Tibial nerve (tissue), 4 donors: ENCODE data around the gene SDSL. TPM values are rescaled to one million over a fixed set of nuclear protein-coding genes. Genes with fewer than 3 reads are reported as not detected.

Experiments
- DNase-seq, 2 donors: peaks; one replicate each; pipeline ENCODE4 v3.0.0-alpha.2; 2019; ENCODE audit warnings: low spot score in 2 of 2
- H3K27ac ChIP-seq, 4 donors: fragments of 200-600 bp; sonication (generic) in 3 of 4; one replicate each; pipeline ENCODE4 v1.5.1; 2017 to 2019; ENCODE audit warnings: mild to moderate bottlenecking in 1 of 4
- H3K27me3 ChIP-seq, 2 donors: fragments of 200-600 bp; sonication (generic) in 1 of 2; one replicate each; pipeline versions ENCODE4 v1.5.1 to v1.6.0; 2017 to 2019
- H3K36me3 ChIP-seq, 3 donors: fragments of 200-600 bp; sonication (generic); one replicate each; pipeline ENCODE4 v1.5.1; 2018 to 2019
- H3K4me1 ChIP-seq, 4 donors: fragments of 200-600 bp; sonication (generic) in 3 of 4; one replicate each; pipeline ENCODE4 v1.5.1; 2017 to 2019
- H3K4me3 ChIP-seq, 4 donors: fragments of 200-600 bp; sonication (generic) in 3 of 4; one replicate each; pipeline ENCODE4 v1.5.1; 2017 to 2019; ENCODE audit warnings: mild to moderate bottlenecking in 1 of 4, moderate library complexity in 1 of 4
- H3K9me3 ChIP-seq, 4 donors: fragments of 200-600 bp; sonication (generic) in 3 of 4; one replicate each; pipeline ENCODE4 v1.5.1; 2017 to 2019
- CTCF ChIP-seq, 5 experiments: fragments of 200-600 bp in 3 of 5; fragments of 450-650 bp in 2 of 5; sonication (generic) in 3 of 5; IDR thresholded peaks; one replicate each; pipeline ENCODE4 v1.5.1; 2016 to 2019; ENCODE audit warnings: antibody characterized with exemption in 5 of 5, mild to moderate bottlenecking in 3 of 5, moderate library complexity in 2 of 5
- EP300 ChIP-seq, 2 donors: sonication (generic); formaldehyde crosslinking; IDR thresholded peaks; one replicate each; pipeline ENCODE4 v1.6.1; 2017; ENCODE audit warnings: antibody characterized with exemption in 2 of 2, mild to moderate bottlenecking in 1 of 2
- POLR2A ChIP-seq, 2 donors: fragments of 450-650 bp; IDR thresholded peaks; one replicate each; pipeline ENCODE4 v1.6.1; 2017; ENCODE audit warnings: antibody characterized with exemption in 2 of 2, mild to moderate bottlenecking in 2 of 2, moderate library complexity in 2 of 2
- WGBS, 2 donors: methylation state at CpG; one replicate each; pipeline ENCODE4 v1.1.5; 2018; 5-methylcytosine and 5-hydroxymethylcytosine counted together
- total RNA-seq, 4 donors: library from RNA; depleted of rRNA; stranded (reverse); fragments of >200 nt; gene quantifications; one replicate each; pipeline ENCODE4 v1.1.0, GENCODE V29; 2016

SDSL gene
- total RNA-seq, 4 donors from 2014 or later = 1.9 to 3.0 (median 2.3) TPM

GRCh38 chr12:113475451-113476175, 53.4 kb downstream of the SDSL start:
- DNase-seq = no peak
- H3K27ac ChIP-seq = no peak overlapping the region
- WGBS, 2 donors = 1 to 2% methylated on average over 42 to 50 of the region's 50 CpGs
- peaks cover 0 to 44% (median 0%) of the 10 kb centered on the region in 4 donors for H3K4me1 ChIP-seq
- no peaks in the 10 kb centered on the region for H3K36me3 ChIP-seq
- TF ChIP-seq POLR2A (IDR thresholded peaks at IDR 0.05) = no peak
- no peak for TF ChIP-seq CTCF (IDR thresholded peaks at IDR 0.05)
- no peak for TF ChIP-seq EP300 (IDR thresholded peaks at IDR 0.05)
- H3K4me3 ChIP-seq = no peak overlapping the region
- H3K9me3 ChIP-seq = no peaks in the 10 kb centered on the region
- H3K27me3 ChIP-seq = peaks cover 0 to 100% of the 10 kb centered on the region in 2 donors

- no peak for DNase-seq
- TF ChIP-seq POLR2A (IDR thresholded peaks at IDR 0.05) = no peak
- no peak for TF ChIP-seq EP300 (IDR thresholded peaks at IDR 0.05)
- TF ChIP-seq CTCF (IDR thresholded peaks at IDR 0.05) = no peak
- H3K4me3 ChIP-seq = no peak overlapping the region
- peaks cover 0 to 100% of the 10 kb centered on the region in 2 donors for H3K27me3 ChIP-seq
- H3K9me3 ChIP-seq = peaks cover 0 to 6% (median 0%) of the 10 kb centered on the region in 4 donors
- H3K4me1 ChIP-seq = peaks cover 0 to 37% (median 0%) of the 10 kb centered on the region in 4 donors
- no peaks in the 10 kb centered on the region for H3K36me3 ChIP-seq
- H3K27ac ChIP-seq = no peak overlapping the region
- WGBS, 2 donors = 2 to 6% methylated on average over 30 to 49 of the region's 58 CpGs
Measured at GRCh38 chr12:113476176-113476986, 54.2 kb downstream of the SDSL start.

GRCh38 chr12:113477171-113477841, 55.1 kb downstream of the SDSL start:
- H3K27me3 ChIP-seq = peaks cover 0 to 100% of the 10 kb centered on the region in 2 donors
- TF ChIP-seq EP300 (IDR thresholded peaks at IDR 0.05) (no peak), CTCF (IDR thresholded peaks at IDR 0.05) (no peak), POLR2A (IDR thresholded peaks at IDR 0.05) (no peak)

GRCh38 chr12:113477842-113478215, 55.6 kb downstream of the SDSL start:
- Histone ChIP-seq H3K36me3 (no peaks in the 10 kb centered on the region), H3K27ac (no peak overlapping the region), H3K4me3 (no peak overlapping the region), H3K9me3 (peaks cover 0 to 7% (median 0%) of the 10 kb centered on the region in 4 donors), H3K4me1 (peaks cover 0 to 24% (median 0%) of the 10 kb centered on the region in 4 donors), H3K27me3 (peaks cover 0 to 97% of the 10 kb centered on the region in 2 donors)
- DNase-seq = no peak
- no peak for TF ChIP-seq EP300 (IDR thresholded peaks at IDR 0.05)
- TF ChIP-seq CTCF (IDR thresholded peaks at IDR 0.05) = no peak
- TF ChIP-seq POLR2A (IDR thresholded peaks at IDR 0.05) = no peak
- 11 to 12% methylated on average over 2 to 3 of the region's 3 CpGs for WGBS, 2 donors

More at GRCh38 chr12:113477171-113477841, 55.1 kb downstream of the SDSL start:
- no peak overlapping the region for H3K27ac ChIP-seq
- H3K9me3 ChIP-seq = peaks cover 0 to 7% (median 0%) of the 10 kb centered on the region in 4 donors
- no peaks in the 10 kb centered on the region for H3K36me3 ChIP-seq
- 2% methylated on average over 7 of the region's 7 CpGs for WGBS, 2 donors
- no peak for DNase-seq
- no peak overlapping the region for H3K4me3 ChIP-seq
- peaks cover 0 to 27% (median 0%) of the 10 kb centered on the region in 4 donors for H3K4me1 ChIP-seq
